ENCODE data around the gene CPEB3.

- no peak for TF ChIP-seq EZH2 (IDR thresholded peaks at IDR 0.05)
- no peak for TF ChIP-seq POLR2AphosphoS5 (IDR thresholded peaks at IDR 0.05; ENCODE audit: borderline replicate concordance, low read depth, low read length)
These were observed 281.4 kb downstream of the CPEB3 start for GRCh38 chr10:92009445-92009844.
